ENCODE results near the gene SFTA2. TPM values are rescaled to one million over a fixed set of nuclear protein-coding genes. Genes with fewer than 3 reads are reported as not detected.
"Not testable (repeated sequence)": the region's sequence is repeated elsewhere in the genome, so short reads cannot be mapped to it uniquely, and the experiment has no call there.

SFTA2 gene
- total RNA-seq, 2 donors from 2014 or later, result not detected

- H3K27me3 ChIP-seq (replicated peaks; ENCODE audit: insufficient read depth), result no peaks in the 10 kb centered on the region
- no peak for TF ChIP-seq CTCF (IDR thresholded peaks at IDR 0.05)
- ATAC-seq (ENCODE audit: insufficient number of reproducible peaks, low FRiP score, low read depth) (no peak), DNase-seq (ENCODE audit: low spot score) (no peak)
- H3K4me1 ChIP-seq (ENCODE audit: control insufficient read depth in 1 of 2, low read depth in 2 of 2), result no peaks in the 10 kb centered on the region
- no peak overlapping the region for H3K27ac ChIP-seq
- no peaks in the 10 kb centered on the region for H3K36me3 ChIP-seq
- H3K4me3 ChIP-seq, result no peak overlapping the region
- no peaks in the 10 kb centered on the region for H3K9me3 ChIP-seq
These were observed 3.0 kb upstream of the SFTA2 start for GRCh38 chr6:30935018-30935417.

- Histone ChIP-seq H3K27ac (no peak overlapping the region), H3K4me3 (no peak overlapping the region), H3K27me3 (replicated peaks; ENCODE audit: insufficient read depth) (no peaks in the 10 kb centered on the region), H3K9me3 (peaks cover 4% of the 10 kb centered on the region), H3K36me3 (no peaks in the 10 kb centered on the region), H3K4me1 (ENCODE audit: control insufficient read depth in 1 of 2, low read depth in 2 of 2) (no peaks in the 10 kb centered on the region)
- ATAC-seq (ENCODE audit: insufficient number of reproducible peaks, low FRiP score, low read depth), result no peak
- no peak for TF ChIP-seq CTCF (IDR thresholded peaks at IDR 0.05)
- DNase-seq (ENCODE audit: low spot score), result no peak
These were observed 845 bp upstream of the SFTA2 start for GRCh38 chr6:30932665-30933365.

- no peaks in the 10 kb centered on the region for H3K4me1 ChIP-seq (ENCODE audit: control insufficient read depth in 1 of 2, low read depth in 2 of 2)
- DNase-seq (ENCODE audit: low spot score) (no peak), ATAC-seq (ENCODE audit: insufficient number of reproducible peaks, low FRiP score, low read depth) (no peak)
- TF ChIP-seq CTCF (IDR thresholded peaks at IDR 0.05), result no peak
- H3K36me3 ChIP-seq, result peaks cover 2% of the 10 kb centered on the region
- H3K27ac ChIP-seq, result no peak overlapping the region
- H3K9me3 ChIP-seq, result peaks cover 4% of the 10 kb centered on the region
- no peaks in the 10 kb centered on the region for H3K27me3 ChIP-seq (replicated peaks; ENCODE audit: insufficient read depth)
- H3K4me3 ChIP-seq, result no peak overlapping the region
These were observed 698 bp downstream of the SFTA2 start for GRCh38 chr6:30931272-30931671.

- H3K27ac ChIP-seq, result no peak overlapping the region
- no peak for DNase-seq (ENCODE audit: low spot score)
- H3K27me3 ChIP-seq (replicated peaks; ENCODE audit: insufficient read depth), result no peaks in the 10 kb centered on the region
- H3K36me3 ChIP-seq, result peaks cover 8% of the 10 kb centered on the region
- no peak overlapping the region for H3K4me3 ChIP-seq
- no peak for TF ChIP-seq CTCF (IDR thresholded peaks at IDR 0.05)
- no peak for ATAC-seq (ENCODE audit: insufficient number of reproducible peaks, low FRiP score, low read depth)
- H3K9me3 ChIP-seq, result peaks cover 4% of the 10 kb centered on the region
- H3K4me1 ChIP-seq (ENCODE audit: control insufficient read depth in 1 of 2, low read depth in 2 of 2), result no peaks in the 10 kb centered on the region
These were observed 1.5 kb downstream of the SFTA2 start for GRCh38 chr6:30930506-30930905.

GRCh38 chr6:30928677-30929076 is 3.3 kb downstream of the SFTA2 start:
- H3K4me3 ChIP-seq, result no peak overlapping the region
- no peaks in the 10 kb centered on the region for H3K27me3 ChIP-seq (replicated peaks; ENCODE audit: insufficient read depth)
- DNase-seq (ENCODE audit: low spot score), result no peak
- no peak overlapping the region for H3K27ac ChIP-seq
- H3K4me1 ChIP-seq (ENCODE audit: control insufficient read depth in 1 of 2, low read depth in 2 of 2), result no peaks in the 10 kb centered on the region
- TF ChIP-seq CTCF (IDR thresholded peaks at IDR 0.05), result no peak
- no peak for ATAC-seq (ENCODE audit: insufficient number of reproducible peaks, low FRiP score, low read depth)
- H3K9me3 ChIP-seq, result peaks cover 4% of the 10 kb centered on the region
- H3K36me3 ChIP-seq, result peaks cover 12% of the 10 kb centered on the region

- peaks cover 27% of the 10 kb centered on the region for H3K36me3 ChIP-seq
- H3K27ac ChIP-seq; DNase-seq (ENCODE audit: low spot score): not testable (repeated sequence)
These were observed 4.9 kb downstream of the SFTA2 start for GRCh38 chr6:30927080-30927479.

More at GRCh38 chr6:30927080-30927479, 4.9 kb downstream of the SFTA2 start:
- H3K4me3 ChIP-seq; H3K27me3 ChIP-seq (replicated peaks; ENCODE audit: insufficient read depth); ATAC-seq (ENCODE audit: insufficient number of reproducible peaks, low FRiP score, low read depth); H3K4me1 ChIP-seq (ENCODE audit: control insufficient read depth in 1 of 2, low read depth in 2 of 2); H3K9me3 ChIP-seq: not testable (repeated sequence)
